Measurements from ENCODE around the gene EDARADD.

DNA sequence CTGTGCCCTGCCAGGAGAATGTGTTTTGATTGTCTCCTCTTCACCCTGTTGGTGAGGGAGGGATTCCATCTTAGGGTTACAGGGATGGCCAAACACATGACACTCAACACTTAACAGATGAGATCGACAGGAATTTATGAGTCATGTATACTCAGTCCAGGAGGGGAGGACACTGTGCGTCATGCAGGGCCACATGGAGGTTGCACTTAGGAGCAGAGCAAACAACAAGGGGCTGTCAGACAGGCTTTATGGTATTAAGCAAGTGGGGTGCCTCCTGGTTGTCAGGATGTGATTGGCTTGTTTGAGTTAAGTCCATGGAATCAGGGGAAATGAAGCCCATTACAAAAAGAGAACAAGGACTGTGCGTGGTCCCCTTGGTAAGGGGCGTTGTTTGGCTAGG is 26.9 kb downstream of the EDARADD start:
- TF ChIP-seq, protein P1, sequence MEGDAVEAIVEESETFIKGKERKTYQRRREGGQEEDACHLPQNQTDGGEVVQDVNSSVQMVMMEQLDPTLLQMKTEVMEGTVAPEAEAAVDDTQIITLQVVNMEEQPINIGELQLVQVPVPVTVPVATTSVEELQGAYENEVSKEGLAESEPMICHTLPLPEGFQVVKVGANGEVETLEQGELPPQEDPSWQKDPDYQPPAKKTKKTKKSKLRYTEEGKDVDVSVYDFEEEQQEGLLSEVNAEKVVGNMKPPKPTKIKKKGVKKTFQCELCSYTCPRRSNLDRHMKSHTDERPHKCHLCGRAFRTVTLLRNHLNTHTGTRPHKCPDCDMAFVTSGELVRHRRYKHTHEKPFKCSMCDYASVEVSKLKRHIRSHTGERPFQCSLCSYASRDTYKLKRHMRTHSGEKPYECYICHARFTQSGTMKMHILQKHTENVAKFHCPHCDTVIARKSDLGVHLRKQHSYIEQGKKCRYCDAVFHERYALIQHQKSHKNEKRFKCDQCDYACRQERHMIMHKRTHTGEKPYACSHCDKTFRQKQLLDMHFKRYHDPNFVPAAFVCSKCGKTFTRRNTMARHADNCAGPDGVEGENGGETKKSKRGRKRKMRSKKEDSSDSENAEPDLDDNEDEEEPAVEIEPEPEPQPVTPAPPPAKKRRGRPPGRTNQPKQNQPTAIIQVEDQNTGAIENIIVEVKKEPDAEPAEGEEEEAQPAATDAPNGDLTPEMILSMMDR (conservative IDR thresholded peaks at IDR 0.05; ENCODE audit: low read depth, low read length) = no peak
- TF ChIP-seq EZH2 (IDR thresholded peaks at IDR 0.05; ENCODE audit: low read length, unreplicated experiment) = no peak

Data from PC-3 (cell line).